SK-N-SH (cell line): ENCODE data around the gene ATP5PB. TPM values are rescaled to one million over a fixed set of nuclear protein-coding genes. Genes with fewer than 3 reads are reported as not detected.
A peak's percentile ranks its signal among the peaks of the same experiment; 100 is the strongest.

Experiments used
- CTCF ChIA-PET: fragments of 300-600, 350-600 bp; formaldehyde crosslinking; extraction: SDS; loops from one replicate; lab custom pipeline; 2021; lab: Yijun Ruan, JAX
- POLR2A ChIA-PET: fragments of 350-600 bp; sonication (Branson Sonifier 250); formaldehyde crosslinking; extraction: SDS; loops from one replicate; lab custom pipeline; 2020; ENCODE audit warnings: antibody characterized with exemption, inconsistent platforms; lab: Yijun Ruan, JAX
- DNase-seq: peaks from one replicate; pipeline ENCODE4 v3.0.0; 2012
- H2AFZ ChIP-seq: fragments of 200-600 bp; sonication (generic); 2 replicates; pipeline ENCODE4 v1.8.1; 2016; ENCODE audit warnings: antibody characterized with exemption, mild to moderate bottlenecking, low read depth
- H3F3A ChIP-seq: fragments of 200-600 bp; sonication (generic); replicated peaks from 2 replicates; pipeline ENCODE3; 2016; ENCODE audit warnings: antibody characterized with exemption, mild to moderate bottlenecking; ENCODE audit not compliant: insufficient read depth
- H3K27ac ChIP-seq, 2 experiments: fragments of 200-500 bp in 1 of 2; fragments of 200-600 bp in 1 of 2; sonication (Bioruptor generic) in 1 of 2; sonication (generic), shearing (Covaris generic) in 1 of 2; 2 replicates each; pipeline versions ENCODE4 v1.5.1 to v1.6.1; 2014 to 2016; ENCODE audit warnings: low read depth in 2 of 2, inconsistent platforms in 1 of 2, low read length in 1 of 2, mild to moderate bottlenecking in 1 of 2, mixed read lengths in 1 of 2
- H3K27me3 ChIP-seq: fragments of 200-600 bp; sonication (generic), shearing (Covaris generic); 2 replicates; pipeline ENCODE4 v1.6.1; 2016; ENCODE audit warnings: mixed run types; ENCODE audit not compliant: insufficient read depth
- H3K36me3 ChIP-seq, 2 experiments: fragments of 200-500 bp in 1 of 2; fragments of 200-600 bp in 1 of 2; sonication (Bioruptor generic) in 1 of 2; sonication (generic) in 1 of 2; replicated peaks in 1 of 2; 2 replicates each; pipeline versions ENCODE3 to v1.5.1; 2014 to 2016; ENCODE audit warnings: low read length in 1 of 2, mild to moderate bottlenecking in 1 of 2; ENCODE audit not compliant: insufficient read depth in 2 of 2, control insufficient read depth in 1 of 2
- H3K4me1 ChIP-seq, 2 experiments: fragments of 200-500 bp in 1 of 2; fragments of 200-600 bp in 1 of 2; sonication (Bioruptor generic) in 1 of 2; sonication (generic), shearing (Covaris generic) in 1 of 2; 2 replicates each; pipeline versions ENCODE4 v1.5.1 to v1.6.1; 2014 to 2016; ENCODE audit warnings: low read depth in 1 of 2, low read length in 1 of 2, mixed run types in 1 of 2; ENCODE audit not compliant: insufficient read depth in 2 of 2, control insufficient read depth in 1 of 2
- H3K4me2 ChIP-seq: fragments of 200-600 bp; sonication (generic), shearing (Covaris generic); 2 replicates; pipeline ENCODE4 v1.6.1; 2017; ENCODE audit warnings: mixed run types
- H3K4me3 ChIP-seq, 2 experiments: fragments of 200-500 bp in 1 of 2; fragments of 200-600 bp in 1 of 2; sonication (Bioruptor generic) in 1 of 2; sonication (generic), shearing (Covaris generic) in 1 of 2; 2 replicates each; pipeline versions ENCODE4 v1.5.1 to v1.8.1; 2014 to 2016; ENCODE audit warnings: low read depth in 2 of 2, inconsistent platforms in 1 of 2, low read length in 1 of 2, mild to moderate bottlenecking in 1 of 2, mixed read lengths in 1 of 2, moderate library complexity in 1 of 2
- H3K79me2 ChIP-seq: fragments of 200-600 bp; sonication (generic); 2 replicates; pipeline ENCODE4 v1.8.1; 2017; ENCODE audit warnings: mild to moderate bottlenecking; ENCODE audit not compliant: insufficient read depth
- H3K9ac ChIP-seq: fragments of 200-600 bp; sonication (generic); 2 replicates; pipeline ENCODE4 v1.6.1; 2017; ENCODE audit warnings: mixed run types
- H3K9me2 ChIP-seq: fragments of 200-600 bp; sonication (generic); 2 replicates; pipeline ENCODE4 v1.6.1; 2017; ENCODE audit warnings: mixed run types
- H3K9me3 ChIP-seq: fragments of 200-600 bp; sonication (generic); 2 replicates; pipeline ENCODE4 v1.6.1; 2017; ENCODE audit warnings: mixed run types, mild to moderate bottlenecking, moderate library complexity
- H4K20me1 ChIP-seq: fragments of 200-600 bp; sonication (generic); 2 replicates; pipeline ENCODE4 v1.6.1; 2017; ENCODE audit warnings: mild to moderate bottlenecking, mixed run types; ENCODE audit not compliant: insufficient read depth
- FOXJ3 ChIP-seq: sonication (generic); formaldehyde crosslinking; IDR thresholded peaks from 2 replicates; pipeline ENCODE4 v1.5.1; 2020; ENCODE audit warnings: mild to moderate bottlenecking, missing genetic modification reagents
- MXI1 ChIP-seq: IDR thresholded peaks from 2 replicates; pipeline ENCODE4 v1.6.1; 2012; ENCODE audit warnings: mild to moderate bottlenecking, low read depth, low read length, improper control_type of control experiment
- POLR2AphosphoS5 ChIP-seq: IDR thresholded peaks from 2 replicates; pipeline ENCODE4 v1.6.1; 2012; ENCODE audit warnings: low read depth, low read length
- RAD21 ChIP-seq: IDR thresholded peaks from 2 replicates; pipeline ENCODE4 v1.6.1; 2012; ENCODE audit warnings: mild to moderate bottlenecking, low read length
- SIN3A ChIP-seq: IDR thresholded peaks from 2 replicates; pipeline ENCODE4 v1.6.1; 2012; ENCODE audit warnings: low read depth, mild to moderate bottlenecking, low read length, moderate library complexity, borderline replicate concordance
- SMC3 ChIP-seq: IDR thresholded peaks from 2 replicates; pipeline ENCODE4 v1.6.1; 2012; ENCODE audit warnings: low read depth, low read length, improper control_type of control experiment
- TAF1 ChIP-seq: IDR thresholded peaks from 2 replicates; pipeline ENCODE4 v1.6.1; 2012; ENCODE audit warnings: low read depth, mild to moderate bottlenecking, low read length, moderate library complexity, borderline replicate concordance
- TCF12 ChIP-seq: IDR thresholded peaks from 2 replicates; pipeline ENCODE4 v1.4.0; 2012
- TEAD4 ChIP-seq: IDR thresholded peaks from 2 replicates; pipeline ENCODE4 v1.4.0; 2012; ENCODE audit warnings: mild to moderate bottlenecking, borderline replicate concordance; ENCODE audit not compliant: insufficient read depth
- WGBS: methylation state at CpG from one replicate; pipeline ENCODE4 v1.1.6; 2017; ENCODE audit warnings: low lambda C conversion rate; 5-methylcytosine and 5-hydroxymethylcytosine counted together
- polyA plus RNA-seq, 3 experiments: library from polyadenylated mRNA; depleted of rRNA; stranded (reverse); fragments of >200 nt; gene quantifications; 2 replicates each; pipeline ENCODE4 v1.2.3, GENCODE V29; 2012
- TF ChIP-seq, protein P1 (sequence below): fragments of 200-600 bp; sonication (generic); IDR thresholded peaks from 2 replicates; pipeline ENCODE4 v1.6.1; 2017; ENCODE audit warnings: antibody characterized with exemption, mild to moderate bottlenecking, moderate library complexity

The ATP5PB gene
- polyA plus RNA-seq, 1 of the 3 experiments (the other 2 are of a cell fraction): 177 TPM

DNA sequence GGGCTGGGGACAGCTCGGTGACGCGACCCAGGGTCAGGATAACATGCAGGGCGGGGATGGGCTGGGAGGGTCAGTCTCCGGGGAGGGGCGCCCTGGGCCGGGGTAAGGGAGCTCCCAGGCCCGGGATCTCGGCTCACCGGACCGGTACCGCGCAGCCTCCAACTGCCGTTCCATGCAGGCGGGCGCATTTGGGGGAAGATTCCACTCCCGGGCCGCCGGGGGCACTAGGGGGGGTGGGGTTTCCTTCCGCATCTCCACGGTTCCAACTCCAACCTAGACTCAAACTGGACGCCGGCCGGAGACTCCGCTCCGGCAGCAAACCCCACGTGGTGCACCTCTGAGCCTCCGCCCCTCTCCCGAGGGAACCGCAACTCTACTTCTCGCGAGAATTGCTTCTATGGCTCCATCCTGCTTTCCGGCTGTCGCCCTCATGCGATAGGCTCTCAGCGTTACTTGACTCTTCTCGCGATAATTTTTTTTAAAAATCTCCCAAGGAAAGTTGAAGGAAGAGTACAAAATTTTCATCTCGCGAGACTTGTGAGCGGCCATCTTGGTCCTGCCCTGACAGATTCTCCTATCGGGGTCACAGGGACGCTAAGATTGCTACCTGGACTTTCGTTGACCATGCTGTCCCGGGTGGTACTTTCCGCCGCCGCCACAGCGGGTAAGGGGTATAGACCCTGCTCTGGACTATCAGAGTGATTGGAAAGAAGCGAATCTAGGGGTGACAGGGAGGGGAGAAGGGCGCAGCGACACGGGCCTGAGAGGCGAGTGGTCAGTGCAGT, at the start of gene ATP5PB, which contains the start of gene WDR77 (continued):
- no peak for TF ChIP-seq FOXJ3 (CRISPR knock-in tag)
- TF ChIP-seq MXI1: peak; percentile 99
- TF ChIP-seq SIN3A: peak; percentile 97
- TF ChIP-seq POLR2AphosphoS5: peak; percentile 56; the same call in 1 of the 2 replicates
- TF ChIP-seq TAF1: peak; percentile 79; the same call in 1 of the 2 replicates

DNA sequence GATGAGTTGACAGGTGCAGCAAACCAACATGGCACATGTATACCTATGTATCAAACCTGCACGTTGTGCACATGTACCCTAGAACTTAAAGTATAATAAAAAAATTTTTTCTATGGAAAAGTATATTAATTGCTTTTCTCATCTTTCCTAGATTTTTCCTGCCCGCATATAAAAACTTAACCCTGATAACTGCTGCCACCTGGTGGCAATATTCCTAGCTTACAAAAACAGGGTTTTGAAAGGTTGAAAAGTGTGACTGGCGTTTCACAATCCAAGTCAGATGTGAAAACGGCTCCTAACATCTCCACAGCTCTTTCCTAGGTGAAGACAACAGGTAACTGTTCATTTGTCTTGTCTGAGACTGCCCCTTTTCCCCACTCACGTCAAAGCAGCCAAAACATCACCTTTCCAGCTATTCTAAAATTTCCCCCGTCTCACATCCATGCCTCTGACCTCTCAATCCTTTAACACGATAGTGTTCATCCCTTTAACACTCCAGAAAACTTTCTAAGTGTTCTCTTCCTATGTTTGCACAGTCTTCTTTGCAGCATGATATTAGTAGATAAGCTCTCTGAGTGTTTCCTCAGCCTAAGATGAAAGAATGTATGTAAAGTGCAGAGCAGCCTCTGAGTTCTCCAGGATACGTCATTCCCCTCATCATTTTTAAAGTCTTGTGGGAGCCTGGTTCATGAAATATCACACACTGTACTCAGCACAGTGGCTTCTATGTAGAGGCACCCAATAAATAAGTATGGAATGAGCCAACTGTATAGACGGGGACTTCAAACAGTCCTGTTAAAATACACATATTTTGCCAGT, 49.3 kb upstream of the ATP5PB start:
- Histone ChIP-seq H3K4me2 (peak overlapping the region; percentile 41; the same call in 1 of the 2 replicates), H3K4me3 (peak overlapping the region in 1 of 2 experiments; percentile 33; a peak in 2 of 4 replicates), H3K9me3 (no peaks in the 10 kb centered on the region), H3K9me2 (no peaks in the 10 kb centered on the region), H3K79me2 (no peaks in the 10 kb centered on the region), H3K4me1 (no peaks in the 10 kb centered on the region), H3K9ac (no peak overlapping the region), H2AFZ (peak overlapping the region; percentile 54), H3F3A (no peaks in the 10 kb centered on the region), H3K27me3 (peaks cover 26% of the 10 kb centered on the region; the same call in 1 of the 2 replicates), H4K20me1 (no peaks in the 10 kb centered on the region), H3K27ac (no peak overlapping the region), H3K36me3 (no peaks in the 10 kb centered on the region)
- CTCF ChIA-PET: interaction anchor here (0.7 to 9.4 kb wide), 33 partner anchors 9 to 617 kb away, joined by 3 to 161 read pairs (median 4); partner anchors contain the start of genes CHI3L2 and OVGP1
- TF ChIP-seq SMC3: peak; percentile 75
- TF ChIP-seq RAD21: peak; percentile 79
- TF ChIP-seq TCF12: no peak
- TF ChIP-seq, protein P1, sequence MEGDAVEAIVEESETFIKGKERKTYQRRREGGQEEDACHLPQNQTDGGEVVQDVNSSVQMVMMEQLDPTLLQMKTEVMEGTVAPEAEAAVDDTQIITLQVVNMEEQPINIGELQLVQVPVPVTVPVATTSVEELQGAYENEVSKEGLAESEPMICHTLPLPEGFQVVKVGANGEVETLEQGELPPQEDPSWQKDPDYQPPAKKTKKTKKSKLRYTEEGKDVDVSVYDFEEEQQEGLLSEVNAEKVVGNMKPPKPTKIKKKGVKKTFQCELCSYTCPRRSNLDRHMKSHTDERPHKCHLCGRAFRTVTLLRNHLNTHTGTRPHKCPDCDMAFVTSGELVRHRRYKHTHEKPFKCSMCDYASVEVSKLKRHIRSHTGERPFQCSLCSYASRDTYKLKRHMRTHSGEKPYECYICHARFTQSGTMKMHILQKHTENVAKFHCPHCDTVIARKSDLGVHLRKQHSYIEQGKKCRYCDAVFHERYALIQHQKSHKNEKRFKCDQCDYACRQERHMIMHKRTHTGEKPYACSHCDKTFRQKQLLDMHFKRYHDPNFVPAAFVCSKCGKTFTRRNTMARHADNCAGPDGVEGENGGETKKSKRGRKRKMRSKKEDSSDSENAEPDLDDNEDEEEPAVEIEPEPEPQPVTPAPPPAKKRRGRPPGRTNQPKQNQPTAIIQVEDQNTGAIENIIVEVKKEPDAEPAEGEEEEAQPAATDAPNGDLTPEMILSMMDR: peak; percentile 80
- peak; percentile 35 for DNase-seq
- 18% methylated on average over 9 of the region's 9 CpGs for WGBS
- POLR2A ChIA-PET: no interaction called here

DNA sequence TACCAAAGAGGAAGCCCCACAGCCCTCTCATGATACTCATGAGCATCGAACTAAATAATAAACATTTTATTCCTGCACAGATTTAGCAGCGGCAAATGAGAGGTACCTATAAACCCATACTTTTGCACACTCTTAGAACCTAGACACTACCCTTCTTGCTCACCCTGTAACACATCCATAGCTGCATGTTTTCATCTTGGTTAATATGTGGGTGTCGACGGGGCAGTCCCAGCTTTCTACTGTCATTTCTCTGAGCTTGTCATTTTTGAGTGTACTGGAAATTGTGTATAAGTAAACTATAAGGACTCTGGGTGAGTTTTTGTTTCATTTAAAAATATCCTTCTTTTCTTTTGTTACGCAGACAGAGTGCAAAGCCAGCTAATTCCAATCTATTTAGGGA, 47.2 kb upstream of the ATP5PB start:
- TF ChIP-seq TEAD4: no peak
- Histone ChIP-seq H3K4me2 (no peak overlapping the region), H3K9ac (no peak overlapping the region), H3K4me3 (no peak overlapping the region), H3K27me3 (peaks cover 28% of the 10 kb centered on the region; the same call in 1 of the 2 replicates), H3K27ac (no peak overlapping the region), H3K4me1 (peaks cover 0 to 5% of the 10 kb centered on the region in 2 experiments; a peak in 2 of 4 replicates), H3K9me3 (no peaks in the 10 kb centered on the region), H2AFZ (no peak overlapping the region), H3K79me2 (no peaks in the 10 kb centered on the region), H3F3A (no peaks in the 10 kb centered on the region), H4K20me1 (no peaks in the 10 kb centered on the region), H3K36me3 (no peaks in the 10 kb centered on the region), H3K9me2 (no peaks in the 10 kb centered on the region)
- ChIA-PET POLR2A (no interaction called here), CTCF (interaction anchor here (1.2 to 9.4 kb wide), 3 partner anchors 13 to 294 kb away, joined by 3 to 161 read pairs (median 35); no protein-coding TSS in a partner anchor)
- DNase-seq: no peak
- WGBS: 10% methylated on average over 4 of the region's 5 CpGs
